Measurements from ENCODE around the gene SERF2. TPM values are rescaled to one million over a fixed set of nuclear protein-coding genes. Genes with fewer than 3 reads are reported as not detected.

The SERF2 gene
- total and polyA plus RNA-seq, 10 of the 15 experiments (the other 5 are each of a cell fraction or from before 2014, with no cell fraction given), result 464 to 4,159 (median 1,014) TPM

GRCh38 chr15:43748376-43748775 is 43.7 kb upstream of the SERF2 start:
- RAD21 ChIA-PET (ENCODE audit: unreplicated experiment), result interaction anchor here (1.7 to 2.1 kb wide), 2 partner anchors 28 to 40 kb away, joined by 7 to 8 read pairs; partner anchors contain the start of gene ELL3
- POLR2A ChIA-PET, result interaction anchor here (0.6 kb wide), 1 partner anchor 10 kb away, joined by 5 read pairs; no protein-coding TSS in a partner anchor
- peaks cover 73% of the 10 kb centered on the region for H3K79me2 ChIP-seq (ENCODE audit: control insufficient read depth, insufficient read depth, low read length)
- H4K20me1 ChIP-seq (ENCODE audit: control insufficient read depth, insufficient read depth), result peaks cover 13% of the 10 kb centered on the region; the same call in 1 of the 2 replicates
- FAIRE-seq, result no peak
- H2AFZ ChIP-seq (ENCODE audit: control insufficient read depth, low read depth, low read length), result no peak overlapping the region
- peaks cover 13% of the 10 kb centered on the region for H3K4me1 ChIP-seq (ENCODE audit: control insufficient read depth, insufficient read depth, low read length)
- H3K27me3 ChIP-seq (replicated peaks in 1 of 2; ENCODE audit: control insufficient read depth in 2 of 2, insufficient read depth in 2 of 2, low read length in 1 of 2), result no peaks in the 10 kb centered on the region
- peak overlapping the region; percentile 70 for H3K4me2 ChIP-seq (ENCODE audit: control insufficient read depth, insufficient read depth)
- no peak for DNase-seq (ENCODE audit: low read depth, low spot score)
- in situ Hi-C loops (cut with MboI), result no loop called here
- no peak overlapping the region; the same call in 1 of the 2 replicates for H3K27ac ChIP-seq (ENCODE audit: control insufficient read depth, insufficient read depth)
- SMC1A ChIA-PET (ENCODE audit: uncharacterized antibody, unreplicated experiment), result interaction anchor here (2.2 to 3.4 kb wide), 2 partner anchors 23 to 40 kb away, joined by 6 to 14 read pairs; no protein-coding TSS in a partner anchor
- no TSS peak for BruUV-seq (replicated peaks)
- peaks cover 0 to 6% of the 10 kb centered on the region in 2 experiments; a peak in 2 of 4 replicates for H3K36me3 ChIP-seq (ENCODE audit: control insufficient read depth in 2 of 2, insufficient read depth in 2 of 2, low read length in 1 of 2)
- CTCF ChIA-PET, result interaction anchor here (0.6 to 1.0 kb wide), 2 partner anchors 28 to 49 kb away, joined by 3 to 4 read pairs; no protein-coding TSS in a partner anchor
- intact Hi-C loops (cut with micrococcal nuclease; ENCODE audit: unreplicated experiment), result loop anchor here (5.0 kb wide), 1 partner anchor 974 kb away; no protein-coding TSS in a partner anchor
- no peak for ATAC-seq
- peak overlapping the region; percentile 82 for H3K9ac ChIP-seq (ENCODE audit: control insufficient read depth, insufficient read depth, low read length)
- H3K9me3 ChIP-seq (replicated peaks; ENCODE audit: control insufficient read depth, insufficient read depth, low read length), result no peaks in the 10 kb centered on the region; the same call in 2 of the 3 replicates
- H3K4me3 ChIP-seq, result peak overlapping the region; percentile 73
- 17% methylated on average over 3 of the region's 3 CpGs for whole genome bisulfite sequencing (ENCODE audit: insufficient coverage, insufficient replicate concordance, low lambda C conversion rate, missing lambda C conversion rate)
- TF ChIP-seq, protein P1, sequence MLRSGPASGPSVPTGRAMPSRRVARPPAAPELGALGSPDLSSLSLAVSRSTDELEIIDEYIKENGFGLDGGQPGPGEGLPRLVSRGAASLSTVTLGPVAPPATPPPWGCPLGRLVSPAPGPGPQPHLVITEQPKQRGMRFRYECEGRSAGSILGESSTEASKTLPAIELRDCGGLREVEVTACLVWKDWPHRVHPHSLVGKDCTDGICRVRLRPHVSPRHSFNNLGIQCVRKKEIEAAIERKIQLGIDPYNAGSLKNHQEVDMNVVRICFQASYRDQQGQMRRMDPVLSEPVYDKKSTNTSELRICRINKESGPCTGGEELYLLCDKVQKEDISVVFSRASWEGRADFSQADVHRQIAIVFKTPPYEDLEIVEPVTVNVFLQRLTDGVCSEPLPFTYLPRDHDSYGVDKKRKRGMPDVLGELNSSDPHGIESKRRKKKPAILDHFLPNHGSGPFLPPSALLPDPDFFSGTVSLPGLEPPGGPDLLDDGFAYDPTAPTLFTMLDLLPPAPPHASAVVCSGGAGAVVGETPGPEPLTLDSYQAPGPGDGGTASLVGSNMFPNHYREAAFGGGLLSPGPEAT (IDR thresholded peaks at IDR 0.05; ENCODE audit: low read depth), result no peak
- no peak for TF ChIP-seq RUNX3 (IDR thresholded peaks at IDR 0.05; ENCODE audit: low read length)
- no peak for TF ChIP-seq ZNF592 (IDR thresholded peaks at IDR 0.05)
- TF ChIP-seq PRDM15 (CRISPR knock-in tag; IDR thresholded peaks at IDR 0.05), result no peak
- TF ChIP-seq JUNB (IDR thresholded peaks at IDR 0.05), result no peak
- TF ChIP-seq NFYB (IDR thresholded peaks at IDR 0.05; ENCODE audit: insufficient read depth, low read depth, low read length), result 0 out of 2 replicates have a peak, but pooled peaks have one; percentile 18
- no peak for TF ChIP-seq RBBP5 (conservative IDR thresholded peaks at IDR 0.05)
- TF ChIP-seq BHLHE40 (IDR thresholded peaks at IDR 0.05; ENCODE audit: borderline replicate concordance in 1 of 2, low read depth in 2 of 2, low read length in 1 of 2), result peak in 1 of 2 experiments; percentile 35; a peak in 2 of 4 replicates
- peak; percentile 57 for TF ChIP-seq HCFC1 (IDR thresholded peaks at IDR 0.05; ENCODE audit: low read length)
- TF ChIP-seq SIX5 (IDR thresholded peaks at IDR 0.05; ENCODE audit: low read depth, low read length, severe bottlenecking), result peak; percentile 56
- no peak for TF ChIP-seq STAT3 (IDR thresholded peaks at IDR 0.05; ENCODE audit: low read depth, low read length)
- no peak for TF ChIP-seq NKRF (conservative IDR thresholded peaks at IDR 0.05)
